Measurements from ENCODE around the gene AMMECR1. TPM values are rescaled to one million over a fixed set of nuclear protein-coding genes. Genes with fewer than 3 reads are reported as not detected.

The AMMECR1 gene
- total and polyA plus RNA-seq, 4 donors, result 3.5 to 14.0 (median 5.7) TPM

DNA sequence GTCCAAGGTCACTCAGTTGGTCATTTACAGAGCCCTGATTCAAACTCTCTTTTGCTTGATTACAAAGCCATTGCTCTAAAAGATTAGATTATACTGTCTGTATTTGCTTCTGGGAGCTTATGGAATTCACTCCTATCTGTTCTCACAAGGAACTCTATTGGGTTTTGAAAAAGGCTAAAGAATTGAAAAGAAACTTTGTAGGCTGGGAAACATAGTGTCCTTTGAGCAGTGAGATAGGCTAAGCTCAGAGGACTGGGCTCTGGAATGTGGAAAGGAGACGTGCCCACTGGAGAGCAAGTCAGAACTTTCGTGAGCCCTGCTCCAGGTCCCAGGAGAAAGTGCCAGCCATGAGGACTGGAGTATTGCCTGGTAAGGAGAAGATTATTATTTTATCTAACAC is 40.7 kb upstream of the AMMECR1 start, which contains the start of gene RTL9:
TSS of gene RTL9 (plus strand) at position 301 of the 400 bp plus-strand sequence. CDS start 91,770 bp downstream, outside the sequence.
- WGBS, 2 donors, result 74 to 96% methylated on average over 2 of the region's 2 CpGs
- TF ChIP-seq, protein P1, sequence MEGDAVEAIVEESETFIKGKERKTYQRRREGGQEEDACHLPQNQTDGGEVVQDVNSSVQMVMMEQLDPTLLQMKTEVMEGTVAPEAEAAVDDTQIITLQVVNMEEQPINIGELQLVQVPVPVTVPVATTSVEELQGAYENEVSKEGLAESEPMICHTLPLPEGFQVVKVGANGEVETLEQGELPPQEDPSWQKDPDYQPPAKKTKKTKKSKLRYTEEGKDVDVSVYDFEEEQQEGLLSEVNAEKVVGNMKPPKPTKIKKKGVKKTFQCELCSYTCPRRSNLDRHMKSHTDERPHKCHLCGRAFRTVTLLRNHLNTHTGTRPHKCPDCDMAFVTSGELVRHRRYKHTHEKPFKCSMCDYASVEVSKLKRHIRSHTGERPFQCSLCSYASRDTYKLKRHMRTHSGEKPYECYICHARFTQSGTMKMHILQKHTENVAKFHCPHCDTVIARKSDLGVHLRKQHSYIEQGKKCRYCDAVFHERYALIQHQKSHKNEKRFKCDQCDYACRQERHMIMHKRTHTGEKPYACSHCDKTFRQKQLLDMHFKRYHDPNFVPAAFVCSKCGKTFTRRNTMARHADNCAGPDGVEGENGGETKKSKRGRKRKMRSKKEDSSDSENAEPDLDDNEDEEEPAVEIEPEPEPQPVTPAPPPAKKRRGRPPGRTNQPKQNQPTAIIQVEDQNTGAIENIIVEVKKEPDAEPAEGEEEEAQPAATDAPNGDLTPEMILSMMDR (IDR thresholded peaks at IDR 0.05; ENCODE audit: control extremely low read depth, extremely low read depth), result no peak
- no peak for DNase-seq
- H3K4me3 ChIP-seq, result no peak within 1 kb of the TSS
- no peak within 1 kb of the TSS for H3K27ac ChIP-seq (ENCODE audit: low read depth in 1 of 2, low read length in 1 of 2)
- no peak within 1 kb of the TSS for H3K9ac ChIP-seq (ENCODE audit: insufficient read depth in 1 of 2, low read length in 2 of 2)
- no peak for ATAC-seq (ENCODE audit: insufficient read depth, low FRiP score)
- H3K9me3 ChIP-seq (ENCODE audit: control insufficient read depth in 4 of 4, insufficient read depth in 3 of 4, low read length in 3 of 4), result no peaks in the 10 kb centered on the region
- H3K27me3 ChIP-seq (ENCODE audit: control insufficient read depth in 3 of 3, insufficient read depth in 3 of 3, low read length in 2 of 3), result peaks cover 0 to 32% (median 5%) of the 10 kb centered on the region in 3 donors
- H3K36me3 ChIP-seq (ENCODE audit: control insufficient read depth in 4 of 4, insufficient read depth in 4 of 4, low read length in 4 of 4), result no peaks in the 10 kb centered on the region
- H3K4me1 ChIP-seq (ENCODE audit: control insufficient read depth in 5 of 5, insufficient read depth in 5 of 5, low read length in 5 of 5), result no peaks in the 10 kb centered on the region

DNA sequence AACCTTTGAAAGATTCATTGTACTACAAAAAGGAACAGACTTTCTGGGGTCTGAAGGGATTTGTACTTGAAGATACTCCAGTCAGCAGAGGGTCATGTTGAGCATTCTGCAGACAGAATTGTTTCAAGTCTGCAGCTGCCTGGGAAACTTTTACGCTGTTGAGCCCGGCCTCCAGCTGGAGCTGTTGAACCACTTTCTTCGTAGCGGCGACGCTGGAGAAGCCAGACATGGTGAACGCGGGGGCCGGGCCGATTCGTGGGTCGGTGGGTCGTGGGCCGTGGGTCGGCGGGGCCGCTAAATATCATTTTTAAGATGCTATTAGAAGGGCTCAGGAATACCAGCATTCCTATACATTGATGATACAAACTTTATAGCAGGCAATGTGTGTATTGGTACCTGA is 28.8 kb upstream of the AMMECR1 start:
- H3K9ac ChIP-seq (ENCODE audit: insufficient read depth in 1 of 2, low read length in 2 of 2), result no peak overlapping the region
- TF ChIP-seq, protein P1 (IDR thresholded peaks at IDR 0.05; ENCODE audit: control extremely low read depth, extremely low read depth), result no peak
- H3K4me3 ChIP-seq, result no peak overlapping the region
- no peaks in the 10 kb centered on the region for H3K4me1 ChIP-seq (ENCODE audit: control insufficient read depth in 5 of 5, insufficient read depth in 5 of 5, low read length in 5 of 5)
- H3K9me3 ChIP-seq (ENCODE audit: control insufficient read depth in 4 of 4, insufficient read depth in 3 of 4, low read length in 3 of 4), result no peaks in the 10 kb centered on the region
- 53 to 82% methylated on average over 17 of the region's 17 CpGs for WGBS, 2 donors
- no peak overlapping the region for H3K27ac ChIP-seq (ENCODE audit: low read depth in 1 of 2, low read length in 1 of 2)
- DNase-seq, result peak in 2 of 3 donors; percentile 1 to 15
- no peak for ATAC-seq (ENCODE audit: insufficient read depth, low FRiP score)
- H3K36me3 ChIP-seq (ENCODE audit: control insufficient read depth in 4 of 4, insufficient read depth in 4 of 4, low read length in 4 of 4), result no peaks in the 10 kb centered on the region
- peaks cover 0 to 24% (median 8%) of the 10 kb centered on the region in 3 donors for H3K27me3 ChIP-seq (ENCODE audit: control insufficient read depth in 3 of 3, insufficient read depth in 3 of 3, low read length in 2 of 3)

DNA sequence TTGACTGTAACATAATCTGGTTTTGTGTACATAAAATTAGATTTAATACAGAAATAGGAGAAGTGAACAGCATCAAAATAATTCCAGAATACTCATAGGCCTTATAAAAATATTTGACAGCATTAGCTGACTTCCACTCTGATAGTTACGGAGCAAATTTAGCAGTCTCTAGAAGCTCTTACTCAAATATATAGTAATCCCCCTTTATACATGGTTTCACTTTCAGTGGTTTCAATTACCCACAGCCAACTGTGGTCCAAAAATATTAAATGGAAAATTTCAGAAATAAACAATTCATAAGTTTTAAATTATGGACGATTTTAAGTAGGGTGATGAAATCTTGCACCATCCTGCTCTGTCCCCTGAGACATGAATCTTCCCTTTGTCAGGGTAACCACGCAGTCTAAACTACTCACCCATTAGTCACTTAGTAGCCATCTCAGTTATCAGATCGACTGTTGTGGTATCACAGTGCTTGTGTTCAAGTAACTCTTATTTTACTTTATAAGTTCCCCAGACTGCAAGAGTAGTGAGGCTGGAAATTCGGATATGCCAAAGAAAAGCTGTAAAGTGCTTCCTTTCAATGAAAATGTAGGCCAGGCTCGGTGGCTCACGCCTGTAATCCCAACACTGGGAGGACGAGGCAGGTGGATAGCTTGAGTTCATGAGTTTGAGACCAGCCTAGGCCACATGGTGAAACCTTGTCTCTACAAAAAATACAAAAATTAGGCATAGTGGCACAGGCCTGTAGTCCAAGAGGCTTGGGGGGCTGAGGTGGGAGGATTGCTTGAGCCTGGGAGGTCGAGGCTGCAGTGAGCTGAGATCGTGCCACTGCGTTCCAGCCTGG is 23.5 kb upstream of the AMMECR1 start:
- ATAC-seq (ENCODE audit: insufficient read depth, low FRiP score) (no peak), DNase-seq (no peak)
- no peak overlapping the region for H3K9ac ChIP-seq (ENCODE audit: insufficient read depth in 1 of 2, low read length in 2 of 2)
- H3K4me3 ChIP-seq, result no peak overlapping the region
- TF ChIP-seq, protein P1 (IDR thresholded peaks at IDR 0.05; ENCODE audit: control extremely low read depth, extremely low read depth), result no peak
- H3K36me3 ChIP-seq (ENCODE audit: control insufficient read depth in 4 of 4, insufficient read depth in 4 of 4, low read length in 4 of 4), result no peaks in the 10 kb centered on the region
- 72 to 93% methylated on average over 11 of the region's 11 CpGs for WGBS, 2 donors
- peaks cover 0 to 7% (median 3%) of the 10 kb centered on the region in 3 donors for H3K27me3 ChIP-seq (ENCODE audit: control insufficient read depth in 3 of 3, insufficient read depth in 3 of 3, low read length in 2 of 3)
- H3K9me3 ChIP-seq (ENCODE audit: control insufficient read depth in 4 of 4, insufficient read depth in 3 of 4, low read length in 3 of 4), result no peaks in the 10 kb centered on the region
- no peaks in the 10 kb centered on the region for H3K4me1 ChIP-seq (ENCODE audit: control insufficient read depth in 5 of 5, insufficient read depth in 5 of 5, low read length in 5 of 5)
- H3K27ac ChIP-seq (ENCODE audit: low read depth in 1 of 2, low read length in 1 of 2), result no peak overlapping the region

Measured in lung (tissue), 12 donors.